GM19438 (cell line): ENCODE measurements around the gene GLB1L.
A peak's percentile ranks its signal among the peaks of the same experiment; 100 is the strongest.
"Not testable (repeated sequence)": the region's sequence is repeated elsewhere in the genome, so short reads cannot be mapped to it uniquely, and the experiment has no call there.

Experiments used
- ATAC-seq: cut with Tn5 transposase; IDR thresholded peaks from one replicate; pipeline ENCODE4 v1.9.1; 2021; ENCODE audit warnings: low read depth; ENCODE audit not compliant: unreplicated experiment

The GLB1L gene

DNA sequence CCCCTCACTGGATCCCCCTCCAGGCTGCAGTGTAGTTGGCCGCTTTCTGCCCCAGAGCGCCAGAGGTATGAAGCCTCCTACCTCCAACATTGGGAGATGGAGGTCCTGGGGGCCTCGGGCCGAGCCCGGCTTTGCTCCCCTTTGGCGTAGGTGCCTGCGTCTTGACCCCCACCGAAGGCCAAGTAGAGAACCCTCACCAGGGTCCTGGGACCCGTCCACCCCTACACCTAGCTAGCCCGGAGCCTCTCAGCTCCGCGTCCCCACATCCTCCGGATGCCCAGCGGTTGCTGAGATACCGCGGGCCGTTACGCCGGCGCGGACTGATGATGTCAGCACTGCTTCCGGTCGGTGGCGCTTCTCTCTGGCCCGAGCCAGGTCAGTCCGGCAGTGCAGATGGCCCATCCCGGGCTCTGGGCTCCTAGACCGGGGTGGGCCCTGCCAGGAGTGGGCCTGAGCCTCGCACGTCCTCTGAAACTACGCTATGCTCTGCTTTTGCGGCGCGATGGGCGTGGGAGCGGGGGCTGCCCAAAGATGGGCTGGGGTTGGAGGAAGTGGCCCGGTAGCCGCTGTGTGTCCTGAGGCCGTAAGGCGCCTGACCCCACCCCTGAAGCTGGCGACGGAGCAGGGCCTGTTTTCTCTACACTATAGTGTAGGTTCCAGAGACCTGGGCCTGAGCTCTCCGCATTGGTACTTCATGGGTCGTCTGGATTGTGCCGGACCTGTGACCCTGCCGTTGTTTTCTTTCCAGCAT is at the start of gene GLB1L, which contains the start of gene STK16:
TSS of gene GLB1L (minus strand) at position 297 of the 751 bp plus-strand sequence. CDS start 1,871 bp downstream, outside the sequence.
TSS of gene STK16 (plus strand) at position 332 of the 751 bp plus-strand sequence. CDS start 521 bp downstream, outside the sequence.
- ATAC-seq = peak; percentile 49

DNA sequence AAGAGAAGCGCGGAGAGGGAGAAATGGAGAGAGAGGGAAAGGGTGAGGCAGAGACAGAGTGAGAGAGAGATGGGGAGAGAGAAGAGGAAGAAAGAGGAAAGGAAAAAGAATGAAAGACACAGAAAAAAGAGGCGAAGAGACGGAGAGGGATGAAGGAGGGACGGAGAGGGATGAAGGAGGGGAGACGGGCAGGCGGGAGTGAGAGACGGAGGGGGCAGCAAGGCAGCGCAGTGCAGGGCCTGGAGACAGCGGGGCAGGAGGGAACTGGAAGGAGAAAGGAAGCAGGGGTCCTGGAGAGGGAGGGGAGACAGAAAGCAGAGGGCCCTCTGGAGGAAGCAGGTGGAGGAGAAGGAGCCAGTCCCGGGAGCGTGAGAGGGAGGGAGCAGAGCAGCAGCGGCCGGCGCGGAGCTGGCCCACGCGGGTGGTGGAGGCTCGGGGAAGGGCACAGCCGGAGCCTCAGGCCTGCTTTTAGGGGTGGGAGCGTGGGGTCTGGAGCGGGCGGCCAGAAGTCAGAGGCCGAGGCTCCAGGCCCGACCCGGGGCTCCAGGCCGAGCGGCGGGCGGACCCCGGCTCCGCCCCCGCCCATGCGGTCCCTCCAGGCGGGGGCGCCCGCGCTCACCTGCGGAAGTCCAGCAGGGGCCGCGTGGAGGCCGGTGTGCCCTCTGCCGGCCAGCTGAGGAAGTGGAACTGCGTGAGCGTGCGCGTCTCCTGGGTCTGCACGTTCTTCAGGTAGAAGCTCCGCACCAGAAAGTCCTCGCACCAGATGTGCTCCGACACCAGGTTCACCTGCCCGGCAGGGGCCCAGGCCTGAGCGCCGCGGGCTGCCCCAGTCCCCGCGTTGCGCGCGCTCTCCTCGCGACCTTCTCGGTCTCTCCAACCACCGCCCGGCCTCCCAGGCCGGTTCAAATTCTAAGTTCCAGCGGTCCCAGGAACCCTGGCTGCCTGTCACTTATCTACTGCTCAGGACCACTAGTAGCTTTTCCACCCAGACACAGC is 49.4 kb upstream of the GLB1L start:
- peak; percentile 88 for ATAC-seq

DNA sequence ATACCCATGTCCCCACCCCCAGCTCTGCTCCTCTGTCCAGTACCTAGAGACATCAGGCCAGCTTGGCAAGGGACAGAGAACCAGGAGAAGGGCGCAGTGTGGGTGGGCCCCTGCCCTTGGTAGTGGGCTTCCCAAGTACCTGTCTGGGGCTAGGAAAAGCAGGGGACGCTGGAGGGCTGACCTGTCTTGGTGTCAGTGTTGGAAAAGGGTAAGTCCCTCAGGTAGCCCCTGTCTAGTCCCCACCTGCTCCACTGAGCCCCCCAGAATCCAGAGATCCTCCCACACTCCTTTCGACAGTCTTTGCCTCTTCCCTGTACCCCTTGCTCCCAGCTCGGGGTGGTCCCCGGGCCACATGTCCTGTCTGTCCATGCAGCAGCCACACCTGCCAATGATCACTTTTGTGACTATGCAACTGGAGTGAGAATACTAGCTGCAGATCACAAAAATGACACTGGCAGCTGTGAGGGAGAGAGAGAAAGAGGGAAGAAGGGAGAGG is 48.5 kb upstream of the GLB1L start:
- no peak for ATAC-seq

DNA sequence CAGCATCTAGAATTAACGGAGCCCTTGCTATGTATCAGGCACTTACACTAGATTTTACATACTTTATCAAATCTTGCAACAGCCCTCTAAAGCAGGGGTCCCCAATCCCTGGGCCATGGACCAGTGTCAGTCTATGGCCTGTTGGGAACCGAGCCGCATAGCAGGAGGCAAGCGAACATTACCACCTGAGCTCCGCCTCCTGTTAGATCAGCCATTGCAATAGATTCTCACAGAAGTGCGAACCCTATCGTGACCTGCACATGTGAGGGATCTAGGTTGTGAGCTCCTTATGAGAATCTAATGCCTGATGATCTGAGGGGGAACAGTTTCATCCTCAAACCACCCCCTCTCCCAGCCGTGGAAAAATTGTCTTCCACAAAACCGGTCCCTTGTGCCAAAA is 47.4 kb upstream of the GLB1L start:
- no peak for ATAC-seq

DNA sequence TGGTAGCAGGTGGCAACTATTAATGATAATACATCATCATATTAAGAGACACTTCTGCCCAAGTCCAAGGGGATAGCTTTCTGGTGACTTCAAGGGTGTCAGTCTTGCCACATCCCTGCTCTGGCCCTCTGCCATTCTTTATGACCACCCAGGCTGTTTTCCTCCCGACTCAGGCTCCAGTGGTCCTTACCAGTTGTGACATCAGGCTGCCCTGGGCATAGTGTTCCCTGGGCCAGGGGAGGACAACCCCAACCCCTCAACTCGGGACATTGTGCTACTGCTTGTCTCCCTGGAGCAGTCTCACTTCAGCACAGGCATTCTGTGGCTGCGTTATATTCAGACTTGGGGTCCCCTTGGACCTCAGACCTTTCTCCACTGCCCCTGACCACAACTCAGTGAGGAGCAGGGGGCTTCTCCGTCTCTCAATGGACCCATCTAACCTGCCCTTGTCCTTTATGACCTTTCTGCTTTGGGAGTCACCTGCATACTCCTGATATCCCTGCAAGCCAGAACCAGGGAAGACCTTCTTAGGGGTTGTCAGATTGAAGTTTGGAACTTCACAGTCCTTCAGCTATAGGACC is 46.8 kb upstream of the GLB1L start:
- ATAC-seq = no peak

DNA sequence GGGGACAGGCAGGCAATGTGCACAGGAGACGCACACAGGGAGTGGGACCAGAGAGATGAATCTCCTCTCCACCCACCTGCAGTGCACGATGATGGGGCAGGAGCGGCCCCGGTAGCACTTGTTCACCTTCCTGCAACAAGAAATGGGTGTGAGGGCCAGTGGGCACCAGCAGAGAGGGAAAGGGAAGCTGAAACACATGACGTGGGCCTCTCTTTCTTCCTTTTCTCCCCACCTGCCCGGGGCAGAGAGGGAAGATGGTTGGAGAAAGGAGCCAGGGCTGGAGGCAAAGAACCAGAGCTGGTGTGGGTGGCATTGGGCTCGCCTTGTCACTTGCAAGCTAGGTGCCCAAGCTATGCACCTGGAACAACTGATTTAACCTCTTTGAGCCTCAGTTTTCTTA is 46.1 kb upstream of the GLB1L start:
- ATAC-seq = no peak

DNA sequence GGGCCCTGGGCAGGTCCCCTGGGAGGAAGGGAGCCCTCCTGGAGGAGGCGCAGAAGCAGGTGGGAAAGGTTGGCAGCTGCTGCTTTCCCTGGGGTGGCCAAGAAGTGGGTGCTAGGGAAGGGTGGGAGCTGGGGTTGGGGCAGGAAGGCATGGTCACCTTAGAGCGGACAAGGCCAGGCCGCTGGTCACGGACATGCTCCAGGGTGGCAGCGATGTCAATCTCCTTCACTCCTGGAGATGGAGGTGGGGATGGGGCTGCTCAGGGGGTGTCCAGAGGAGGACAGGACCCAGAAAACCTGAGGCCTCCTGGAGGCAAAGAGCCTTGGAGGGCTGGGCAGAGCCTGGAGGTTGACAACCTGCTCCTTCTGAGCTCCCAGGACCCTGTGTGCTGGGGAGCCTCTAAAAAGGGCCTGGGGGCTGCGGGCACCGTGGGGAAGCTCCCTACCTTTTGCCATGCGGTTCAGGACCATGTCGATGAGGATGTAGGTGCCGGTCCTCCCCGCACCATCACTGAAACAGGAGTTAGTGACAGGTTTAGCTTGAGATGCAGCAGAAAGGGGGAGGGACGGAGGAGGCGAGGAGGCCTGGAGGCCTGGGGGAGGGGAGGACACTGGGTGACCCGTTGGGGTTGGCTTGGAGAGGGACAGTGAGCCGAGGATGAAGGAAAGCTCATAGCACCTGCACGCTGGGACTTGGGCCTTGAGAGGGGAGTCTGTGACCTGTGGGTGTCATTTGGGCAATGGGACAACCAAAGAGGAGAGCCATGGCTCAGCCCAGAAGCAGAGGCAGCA is 45.3 kb upstream of the GLB1L start:
- no peak for ATAC-seq

DNA sequence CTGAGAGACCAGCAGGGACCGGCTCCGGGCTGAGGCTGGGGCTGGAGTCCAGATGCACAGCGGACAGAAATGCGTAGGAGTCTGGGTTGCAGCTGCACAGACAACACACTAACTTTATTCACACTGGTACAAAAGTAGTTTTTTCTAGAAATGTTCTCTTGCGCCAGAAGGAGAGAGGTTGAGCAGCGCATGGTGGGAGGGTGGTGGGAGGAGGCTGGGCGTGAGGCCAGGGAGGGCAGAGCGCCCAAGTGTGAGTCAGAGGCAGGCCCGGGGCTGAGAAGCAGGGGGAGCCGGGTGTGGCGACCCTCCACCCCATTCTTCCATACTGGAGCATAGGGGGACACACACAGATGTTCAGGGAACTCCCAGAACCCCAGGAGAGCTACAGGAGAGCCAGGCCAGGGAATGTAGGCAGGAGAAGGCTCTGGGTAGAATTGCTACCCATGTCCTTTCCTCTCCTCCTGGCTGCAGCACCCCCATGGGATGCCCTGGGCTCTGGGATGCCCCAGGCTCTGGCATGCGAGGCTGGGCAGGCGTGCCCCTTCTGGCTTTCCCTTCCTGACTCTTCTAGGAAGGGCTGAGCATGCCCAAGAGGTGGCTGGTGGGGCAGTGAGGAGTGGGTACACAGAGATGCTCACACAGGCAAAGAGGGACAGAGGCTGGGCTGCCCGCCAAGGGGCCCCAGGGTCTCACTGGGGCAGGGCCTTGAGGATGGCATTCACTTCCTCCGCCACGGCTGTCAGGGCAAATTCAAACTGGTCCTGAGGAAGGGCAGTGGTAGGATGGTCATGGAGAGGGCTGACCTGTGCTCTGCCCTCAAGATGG is 44.5 kb upstream of the GLB1L start:
- no peak for ATAC-seq

DNA sequence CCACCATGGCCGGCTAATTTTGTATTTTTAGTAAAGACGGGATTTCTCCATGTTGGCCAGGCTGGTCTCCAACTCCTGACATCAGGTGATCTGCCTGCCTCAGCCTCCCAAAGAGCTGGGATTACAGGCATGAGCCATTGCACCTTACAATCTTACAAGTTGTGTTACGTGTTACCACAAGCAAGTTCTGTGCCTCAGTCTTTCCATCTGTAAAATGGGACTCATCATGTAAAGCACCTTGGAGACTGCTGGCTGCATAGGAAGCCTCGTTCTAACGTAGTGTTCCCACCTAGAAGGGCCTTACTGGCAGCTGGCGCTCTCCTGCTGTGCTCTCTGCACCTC is 43.9 kb upstream of the GLB1L start:
- no peak for ATAC-seq

DNA sequence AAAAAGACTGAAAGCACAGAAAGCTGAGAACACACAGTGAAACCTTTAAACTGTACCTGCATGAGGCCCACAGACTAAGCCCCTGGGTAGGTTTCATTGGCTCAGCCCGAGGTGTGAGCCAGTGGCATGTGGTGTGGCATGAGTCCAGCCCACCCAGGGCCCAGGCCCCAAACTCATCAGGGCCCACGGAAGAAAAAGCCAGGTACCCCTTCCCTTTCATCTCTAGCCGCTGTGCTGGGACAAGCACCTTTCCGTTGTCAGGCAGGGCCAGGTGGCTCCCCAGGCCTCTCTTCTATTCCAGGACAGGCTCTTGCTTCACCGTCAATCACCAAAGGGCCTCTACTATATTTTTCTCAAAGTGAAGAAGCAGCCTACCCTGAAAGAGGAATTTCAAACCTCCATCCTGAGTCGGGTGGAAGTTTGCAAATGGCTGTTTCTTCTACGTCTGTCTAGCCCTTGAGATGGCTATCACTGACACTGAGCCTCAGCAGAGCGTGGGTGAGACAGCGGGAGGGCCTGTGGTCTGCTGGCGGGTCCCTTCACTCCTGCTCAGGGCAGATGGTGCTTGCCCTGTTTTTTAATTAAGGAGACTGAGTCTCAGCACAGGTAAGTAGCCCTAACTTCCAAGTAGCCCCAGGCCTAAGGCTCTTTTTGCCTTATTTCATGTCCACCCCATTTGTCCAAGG is 42.5 kb upstream of the GLB1L start:
- no peak for ATAC-seq

DNA sequence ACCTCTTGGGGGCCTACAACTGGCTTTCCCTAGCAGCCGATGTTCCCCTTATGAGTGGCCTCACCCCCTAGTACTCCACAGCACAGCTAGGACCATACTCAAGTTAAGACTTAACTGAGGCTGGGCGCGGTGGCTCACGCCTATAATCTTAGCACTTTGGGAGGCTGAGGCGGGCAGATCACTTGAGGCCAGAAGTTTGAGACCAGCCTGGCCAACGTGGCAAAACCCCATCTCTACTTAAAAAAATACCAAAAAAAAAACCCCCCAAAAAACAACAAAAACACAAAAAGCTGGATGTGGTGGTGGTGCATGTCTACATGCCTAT is 41.8 kb upstream of the GLB1L start:
- ATAC-seq = not testable (repeated sequence)

DNA sequence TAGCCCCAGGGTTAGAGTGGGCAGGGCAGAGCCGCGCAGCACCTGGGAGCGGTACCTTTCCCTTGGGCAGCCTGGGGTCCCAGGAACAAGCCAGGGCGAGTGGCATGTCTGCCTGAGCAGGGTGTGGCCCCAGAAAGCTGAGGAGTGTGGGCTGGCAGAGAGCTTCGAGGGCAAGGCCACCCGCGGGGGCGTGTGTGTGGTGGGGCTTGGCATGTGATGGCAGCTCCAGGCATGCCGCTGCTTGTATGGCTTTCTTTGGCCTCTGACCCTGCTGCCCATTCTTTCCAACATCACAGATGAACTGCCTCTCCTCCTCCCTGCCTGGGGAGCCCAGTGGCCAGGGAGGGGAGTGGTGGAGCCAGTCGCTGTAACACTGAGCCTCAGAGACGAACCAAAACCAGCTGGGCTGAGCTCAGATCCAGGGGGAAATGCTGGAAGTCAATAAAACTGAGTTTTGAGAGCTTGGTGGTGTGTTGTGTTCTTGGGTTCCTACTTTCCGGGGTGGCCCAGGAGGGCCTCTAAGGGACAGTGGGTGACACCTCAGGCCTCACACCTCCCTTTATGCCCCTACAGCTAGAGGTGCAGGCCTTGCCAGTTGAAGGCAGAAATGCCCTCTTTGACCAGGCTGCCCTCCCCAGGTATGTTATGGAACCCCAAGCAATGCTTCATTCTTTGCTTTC is 41.3 kb upstream of the GLB1L start:
- no peak for ATAC-seq

DNA sequence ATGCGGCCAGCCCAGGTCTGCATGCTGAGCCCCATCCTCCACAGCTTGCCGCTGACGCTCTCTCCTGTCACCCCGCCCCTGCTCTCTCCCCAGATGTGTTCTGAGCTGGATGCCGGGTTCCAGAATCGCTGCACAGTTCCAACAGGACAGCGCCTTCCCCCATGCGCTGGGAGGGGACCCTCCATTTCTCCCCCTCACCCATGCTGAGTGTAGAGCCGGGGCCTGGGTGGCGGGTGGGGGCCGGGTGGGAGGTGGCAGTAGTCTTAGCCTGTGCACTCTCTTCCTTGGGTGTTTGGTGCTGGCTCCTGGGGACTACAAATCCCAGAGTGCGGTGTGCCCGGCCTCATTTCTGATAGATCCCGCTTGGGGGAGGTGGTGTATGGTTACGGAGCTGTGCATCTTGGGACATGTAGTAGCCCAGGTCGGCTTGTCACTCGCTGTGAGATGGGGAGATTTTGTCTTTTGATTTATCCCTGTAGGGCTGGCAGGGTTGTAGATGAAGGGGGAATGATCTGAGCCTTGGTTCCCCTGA is 40.7 kb upstream of the GLB1L start:
- no peak for ATAC-seq

DNA sequence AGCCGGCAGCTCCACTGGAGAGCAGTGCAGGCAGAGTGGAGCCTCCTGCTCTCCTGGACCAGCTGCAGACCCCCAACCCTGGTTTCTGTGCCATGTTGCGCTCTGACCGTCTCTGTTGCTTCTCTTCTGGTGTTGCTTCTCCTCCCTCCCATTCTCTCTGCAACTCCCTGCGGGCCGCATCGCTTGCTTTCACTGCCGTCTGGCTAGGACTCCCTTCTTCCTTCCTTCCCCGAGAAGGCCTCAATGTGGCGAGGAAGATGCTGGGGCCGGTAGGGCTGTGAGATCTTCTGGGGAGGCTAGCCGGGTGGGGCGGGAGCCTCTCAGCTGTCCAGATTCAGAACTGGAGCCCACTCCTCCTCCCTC is 40.1 kb upstream of the GLB1L start:
- no peak for ATAC-seq

DNA sequence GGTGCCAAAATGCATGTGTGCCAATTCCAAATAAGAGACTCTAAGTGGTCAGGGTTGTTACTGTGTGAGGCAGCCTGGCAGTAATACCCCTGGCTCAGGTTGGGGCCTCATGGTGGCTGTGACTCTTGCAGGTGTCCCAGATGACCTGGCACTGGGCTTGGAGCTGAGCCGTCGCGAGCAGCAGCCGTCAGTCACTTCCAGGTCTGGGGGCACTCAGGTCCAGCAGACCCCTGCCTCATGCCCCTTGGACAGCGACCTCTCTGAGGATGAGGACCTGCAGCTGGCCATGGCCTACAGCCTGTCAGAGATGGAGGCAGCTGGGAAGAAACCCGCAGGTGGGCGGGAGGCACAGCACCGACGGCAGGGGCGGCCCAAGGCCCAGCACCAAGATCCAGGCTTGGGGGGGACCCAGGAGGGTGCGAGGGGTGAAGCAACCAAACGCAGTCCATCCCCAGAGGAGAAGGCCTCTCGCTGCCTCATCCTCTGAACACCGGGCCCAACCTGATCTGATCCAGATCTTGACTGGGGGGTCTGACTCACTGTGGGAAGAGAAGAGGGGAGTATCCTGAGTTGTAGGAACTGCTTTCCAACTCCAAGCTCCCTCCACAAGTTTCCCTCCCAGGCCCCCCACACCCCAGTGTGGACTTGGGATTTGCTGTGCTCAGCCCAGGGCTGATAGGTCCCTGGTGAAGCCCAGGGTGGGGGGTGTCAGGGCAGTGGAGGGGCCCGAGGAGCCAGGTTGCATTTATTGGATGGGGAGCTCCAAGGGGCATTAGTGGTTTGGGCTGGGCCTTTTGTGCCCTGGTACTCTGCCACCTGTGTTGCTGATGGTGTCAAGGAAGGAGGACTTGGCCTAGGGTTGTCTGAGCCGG is 39.5 kb upstream of the GLB1L start:
- ATAC-seq = no peak

DNA sequence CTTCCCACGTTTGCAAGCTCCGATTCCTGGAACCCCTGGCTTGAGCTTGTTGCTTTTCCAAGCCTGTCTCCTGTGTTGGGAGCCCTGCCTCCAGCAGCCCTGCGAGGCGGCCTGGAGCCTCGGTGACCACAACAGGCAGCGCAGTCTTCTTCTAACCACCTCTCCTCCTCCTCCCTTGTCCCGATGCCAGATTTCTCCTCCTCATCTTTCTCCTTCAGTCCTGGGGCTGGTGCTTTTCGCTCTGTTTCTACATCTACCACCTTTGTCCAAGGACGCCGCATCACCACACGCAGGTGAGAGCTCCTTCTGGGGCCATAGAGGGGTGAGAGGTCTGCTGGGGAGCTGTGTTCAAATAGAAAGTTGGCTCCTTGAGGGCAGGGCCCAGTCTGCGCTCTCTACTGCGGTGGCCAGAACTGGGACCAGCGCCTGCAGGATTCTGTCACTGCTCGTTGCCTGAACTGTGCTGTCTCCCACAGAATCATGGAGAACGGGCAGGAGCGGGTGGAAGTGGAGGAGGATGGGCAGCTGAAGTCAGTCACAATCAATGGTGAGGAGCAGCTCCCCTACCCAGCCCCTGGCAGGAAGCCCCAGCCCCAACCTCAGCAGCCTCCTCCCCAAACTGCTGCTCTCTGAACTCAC is 37.8 kb upstream of the GLB1L start:
- no peak for ATAC-seq

DNA sequence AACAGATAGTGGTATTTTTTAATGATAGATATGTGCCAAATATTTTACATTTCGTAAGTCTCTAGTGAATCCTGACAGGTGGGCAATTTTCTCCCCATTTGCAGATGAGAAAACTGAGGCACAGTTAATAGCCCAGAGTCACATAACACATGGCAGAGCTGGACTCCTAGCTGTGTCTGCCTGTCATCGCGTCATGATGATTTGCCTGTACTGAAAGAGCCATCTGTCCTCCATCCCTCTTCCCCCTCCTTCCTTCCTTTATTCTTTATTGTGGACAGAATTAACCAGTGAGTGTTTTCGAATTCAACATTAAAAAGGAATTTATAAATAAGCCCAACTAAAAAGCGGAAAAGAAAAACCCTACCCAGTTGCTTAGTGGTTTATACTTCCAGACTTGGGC is 37.1 kb upstream of the GLB1L start:
- no peak for ATAC-seq
